GM23338 (cell line): ENCODE data around the gene MYG1. TPM values are rescaled to one million over a fixed set of nuclear protein-coding genes. Genes with fewer than 3 reads are reported as not detected.

Experiments used
- ATAC-seq: fragments of 200-7000 bp; cut with Tn5 transposase; 3 replicates; pipeline ENCODE4 v1.9.1; 2020
- DNase-seq: peaks from one replicate; pipeline ENCODE4 v3.0.0-alpha.2; 2015; ENCODE audit warnings: low spot score
- H2AFZ ChIP-seq: fragments of 200-600 bp; sonication (generic); 2 replicates; pipeline ENCODE4 v1.8.0; 2016; ENCODE audit warnings: antibody characterized with exemption, mild to moderate bottlenecking, moderate library complexity
- H3F3A ChIP-seq: fragments of 200-600 bp; sonication (generic); replicated peaks from 2 replicates; pipeline ENCODE4 v1.8.0; 2017; ENCODE audit warnings: antibody characterized with exemption, mixed run types, low read depth
- H3K27ac ChIP-seq: fragments of 200-600 bp; sonication (generic); 2 replicates; pipeline ENCODE4 v1.6.1; 2016; ENCODE audit warnings: low read depth
- H3K27me3 ChIP-seq: fragments of 200-600 bp; sonication (generic); 2 replicates; pipeline ENCODE4 v1.8.0; 2016; ENCODE audit warnings: mild to moderate bottlenecking, mixed run types, moderate library complexity; ENCODE audit not compliant: insufficient read depth
- H3K36me3 ChIP-seq: fragments of 200-600 bp; sonication (generic); 2 replicates; pipeline ENCODE4 v1.8.0; 2016; ENCODE audit warnings: mild to moderate bottlenecking; ENCODE audit not compliant: insufficient read depth
- H3K4me1 ChIP-seq: fragments of 200-600 bp; sonication (generic); 2 replicates; pipeline ENCODE4 v1.8.0; 2016; ENCODE audit warnings: mild to moderate bottlenecking, moderate library complexity; ENCODE audit not compliant: insufficient read depth
- H3K4me2 ChIP-seq: fragments of 200-600 bp; sonication (generic); 2 replicates; pipeline ENCODE4 v1.7.1; 2017; ENCODE audit warnings: mixed run types
- H3K4me3 ChIP-seq: fragments of 200-600 bp; sonication (generic); 2 replicates; pipeline ENCODE4 v1.6.1; 2016; ENCODE audit warnings: mixed run types
- H3K79me2 ChIP-seq: fragments of 200-600 bp; sonication (generic); replicated peaks from 2 replicates; pipeline ENCODE4 v1.8.0; 2017; ENCODE audit warnings: mild to moderate bottlenecking; ENCODE audit not compliant: insufficient read depth
- H3K9me2 ChIP-seq: fragments of 200-600 bp; sonication (generic); 2 replicates; pipeline ENCODE4 v1.8.0; 2017; ENCODE audit not compliant: insufficient read depth
- H4K20me1 ChIP-seq: fragments of 200-600 bp; sonication (generic); replicated peaks from 2 replicates; pipeline ENCODE4 v1.8.0; 2017; ENCODE audit warnings: mild to moderate bottlenecking; ENCODE audit not compliant: insufficient read depth
- H3K27ac Mint-ChIP-seq: 2 replicates; pipeline ENCODE4 v1.8.0; 2020; ENCODE audit warnings: inconsistent platforms, mild to moderate bottlenecking, moderate library complexity, mixed read lengths
- H3K27me3 Mint-ChIP-seq: 3 replicates; pipeline ENCODE4 v1.8.0; 2022; ENCODE audit warnings: low read depth, mild to moderate bottlenecking, moderate library complexity, mixed read lengths, inconsistent platforms; ENCODE audit not compliant: insufficient read depth, poor library complexity
- H3K36me3 Mint-ChIP-seq: 3 replicates; pipeline ENCODE4 v1.8.0; 2021; ENCODE audit warnings: low read depth, mild to moderate bottlenecking, inconsistent platforms, moderate library complexity, mixed read lengths
- H3K4me1 Mint-ChIP-seq: 3 replicates; pipeline ENCODE4 v1.8.0; 2020; ENCODE audit warnings: mild to moderate bottlenecking, inconsistent platforms, mixed read lengths
- H3K4me3 Mint-ChIP-seq: 3 replicates; pipeline ENCODE4 v1.8.0; 2021; ENCODE audit warnings: moderate library complexity, mild to moderate bottlenecking, inconsistent platforms, mixed read lengths
- H3K9me3 Mint-ChIP-seq: 3 replicates; pipeline ENCODE4 v1.8.0; 2020; ENCODE audit warnings: moderate library complexity, mild to moderate bottlenecking, inconsistent platforms, mixed read lengths
- CREB1 ChIP-seq: fragments of 250-450 bp; sonication (Bioruptor Pico); IDR thresholded peaks from 2 replicates; pipeline ENCODE4 v1.5.0; 2020; ENCODE audit warnings: low read depth, mild to moderate bottlenecking, moderate library complexity
- CTCF ChIP-seq, 2 experiments: fragments of 200-600 bp in 1 of 2; sonication (generic) in 1 of 2; conservative IDR thresholded peaks; 2 replicates each; pipeline versions ENCODE4 v1.5.1 to v1.6.1; 2016 to 2017; ENCODE audit warnings: antibody characterized with exemption in 2 of 2, low read depth in 2 of 2, mild to moderate bottlenecking in 2 of 2, moderate library complexity in 1 of 2
- ETS1 ChIP-seq: IDR thresholded peaks from 2 replicates; pipeline ENCODE4 v1.6.1; 2016; ENCODE audit warnings: antibody characterized with exemption
- EZH2 ChIP-seq: fragments of 200-600 bp; sonication (generic); IDR thresholded peaks from one replicate; pipeline ENCODE4 v1.8.0; 2017; ENCODE audit warnings: antibody characterized with exemption, mild to moderate bottlenecking, low read depth; ENCODE audit not compliant: unreplicated experiment
- EZH2phosphoT487 ChIP-seq: fragments of 200-600 bp; sonication (generic); IDR thresholded peaks from one replicate; pipeline ENCODE4 v1.8.1; 2018; ENCODE audit warnings: antibody characterized with exemption; ENCODE audit not compliant: unreplicated experiment
- JUNB ChIP-seq: IDR thresholded peaks from one replicate; pipeline ENCODE4 v1.6.1; 2016; ENCODE audit warnings: antibody characterized with exemption; ENCODE audit not compliant: unreplicated experiment
- NANOG ChIP-seq: IDR thresholded peaks from 2 replicates; pipeline ENCODE4 v1.6.1; 2016; ENCODE audit warnings: antibody characterized with exemption, borderline replicate concordance
- POLR2AphosphoS5 ChIP-seq: IDR thresholded peaks from 2 replicates; pipeline ENCODE4 v1.6.1; 2016; ENCODE audit warnings: antibody characterized with exemption, low read depth
- STAT1 ChIP-seq: IDR thresholded peaks from one replicate; pipeline ENCODE4 v1.6.1; 2016; ENCODE audit warnings: antibody characterized with exemption; ENCODE audit not compliant: unreplicated experiment
- ZNF114 ChIP-seq: fragments of 250-450 bp; sonication (Bioruptor Pico); IDR thresholded peaks from 2 replicates; pipeline ENCODE4 v1.5.0; 2020; ENCODE audit warnings: mild to moderate bottlenecking, moderate library complexity
- ZNF331 ChIP-seq: fragments of 250-450 bp; sonication (Bioruptor Pico); IDR thresholded peaks from 2 replicates; pipeline ENCODE4 v1.5.0; 2020; ENCODE audit warnings: low read depth, mild to moderate bottlenecking, moderate library complexity
- ZNF462 ChIP-seq: fragments of 250-450 bp; sonication (Bioruptor Pico); IDR thresholded peaks from 2 replicates; pipeline ENCODE4 v1.5.0; 2020; ENCODE audit warnings: mild to moderate bottlenecking, moderate library complexity
- polyA plus RNA-seq: library from polyadenylated mRNA; unstranded; fragments of >200 nt; fragmentation: Nextera tagmentation; extraction: Ambion mirVana; gene quantifications from 2 replicates; pipeline ENCODE4 v1.2.1, GENCODE V29; 2016
- total RNA-seq: library from RNA; depleted of rRNA; stranded (reverse); fragments of >200 nt; shearing (Covaris generic); gene quantifications from 2 replicates; pipeline ENCODE4 v1.2.3, GENCODE V29; 2014
- TF ChIP-seq, protein P1 (sequence below): IDR thresholded peaks from one replicate; pipeline ENCODE4 v1.6.1; 2018; ENCODE audit warnings: antibody characterized with exemption; ENCODE audit not compliant: unreplicated experiment

The MYG1 gene
- total and polyA plus RNA-seq, 2 experiments from 2014 or later, result 66.5 to 94.2 TPM

DNA sequence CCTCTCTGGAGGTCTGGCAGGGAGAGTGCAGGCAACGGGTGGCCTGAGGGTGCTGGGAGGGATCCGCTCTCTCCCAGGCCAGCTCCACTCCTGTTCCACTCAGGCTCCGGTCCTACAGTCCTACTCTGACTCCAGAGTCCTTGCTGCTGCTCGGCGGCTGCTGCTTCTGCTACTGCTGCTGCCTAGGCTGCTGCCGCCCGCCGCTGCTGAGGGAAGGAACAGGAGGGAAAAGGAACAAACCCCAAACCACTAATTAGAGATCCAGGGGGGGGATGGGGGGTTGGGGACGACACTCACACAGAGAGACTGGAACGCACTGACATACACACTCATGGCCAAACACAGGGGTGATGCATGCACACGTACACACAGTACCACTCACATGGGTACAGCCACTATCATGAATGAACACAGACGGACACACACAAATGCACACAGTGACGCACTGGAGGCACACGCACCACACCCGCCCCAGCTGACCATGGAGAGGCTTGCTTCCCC, 36.7 kb downstream of the MYG1 start, which contains the start of gene SP7:
Gene SP7 (minus strand): TSS at position 174 of the 501 bp plus-strand sequence. CDS start 708 bp downstream, outside the sequence.
- no peak within 1 kb of the TSS for H3K27ac Mint-ChIP-seq
- no peaks in the 10 kb centered on the region for H3F3A ChIP-seq
- TF ChIP-seq EZH2phosphoT487 (no peak), POLR2AphosphoS5 (no peak), STAT1 (no peak), ZNF331 (CRISPR knock-in tag) (no peak), NANOG (no peak), CTCF (conservative IDR thresholded peaks at IDR 0.05; ENCODE audit: low read depth in 2 of 2) (no peak), JUNB (no peak), CREB1 (CRISPR knock-in tag) (no peak), EZH2 (no peak), ZNF114 (no peak), ETS1 (no peak), ZNF462 (CRISPR knock-in tag) (no peak)
- TF ChIP-seq, protein P1, sequence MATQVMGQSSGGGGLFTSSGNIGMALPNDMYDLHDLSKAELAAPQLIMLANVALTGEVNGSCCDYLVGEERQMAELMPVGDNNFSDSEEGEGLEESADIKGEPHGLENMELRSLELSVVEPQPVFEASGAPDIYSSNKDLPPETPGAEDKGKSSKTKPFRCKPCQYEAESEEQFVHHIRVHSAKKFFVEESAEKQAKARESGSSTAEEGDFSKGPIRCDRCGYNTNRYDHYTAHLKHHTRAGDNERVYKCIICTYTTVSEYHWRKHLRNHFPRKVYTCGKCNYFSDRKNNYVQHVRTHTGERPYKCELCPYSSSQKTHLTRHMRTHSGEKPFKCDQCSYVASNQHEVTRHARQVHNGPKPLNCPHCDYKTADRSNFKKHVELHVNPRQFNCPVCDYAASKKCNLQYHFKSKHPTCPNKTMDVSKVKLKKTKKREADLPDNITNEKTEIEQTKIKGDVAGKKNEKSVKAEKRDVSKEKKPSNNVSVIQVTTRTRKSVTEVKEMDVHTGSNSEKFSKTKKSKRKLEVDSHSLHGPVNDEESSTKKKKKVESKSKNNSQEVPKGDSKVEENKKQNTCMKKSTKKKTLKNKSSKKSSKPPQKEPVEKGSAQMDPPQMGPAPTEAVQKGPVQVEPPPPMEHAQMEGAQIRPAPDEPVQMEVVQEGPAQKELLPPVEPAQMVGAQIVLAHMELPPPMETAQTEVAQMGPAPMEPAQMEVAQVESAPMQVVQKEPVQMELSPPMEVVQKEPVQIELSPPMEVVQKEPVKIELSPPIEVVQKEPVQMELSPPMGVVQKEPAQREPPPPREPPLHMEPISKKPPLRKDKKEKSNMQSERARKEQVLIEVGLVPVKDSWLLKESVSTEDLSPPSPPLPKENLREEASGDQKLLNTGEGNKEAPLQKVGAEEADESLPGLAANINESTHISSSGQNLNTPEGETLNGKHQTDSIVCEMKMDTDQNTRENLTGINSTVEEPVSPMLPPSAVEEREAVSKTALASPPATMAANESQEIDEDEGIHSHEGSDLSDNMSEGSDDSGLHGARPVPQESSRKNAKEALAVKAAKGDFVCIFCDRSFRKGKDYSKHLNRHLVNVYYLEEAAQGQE, result no peak
- peak; percentile 47 for ATAC-seq
- peaks cover 33% of the 10 kb centered on the region; the same call in 1 of the 2 replicates for H3K27me3 ChIP-seq
- H3K79me2 ChIP-seq, result no peaks in the 10 kb centered on the region
- H2AFZ ChIP-seq, result peak within 1 kb of the TSS; percentile 97
- H3K36me3 Mint-ChIP-seq, result no peaks in the 10 kb centered on the region
- peaks cover 26% of the 10 kb centered on the region for H3K4me1 Mint-ChIP-seq
- DNase-seq, result peak; percentile 36
- H3K4me1 ChIP-seq, result peaks cover 24% of the 10 kb centered on the region
- H3K27ac ChIP-seq, result no peak within 1 kb of the TSS
- H3K27me3 Mint-ChIP-seq, result peaks cover 10% of the 10 kb centered on the region
- H3K36me3 ChIP-seq, result no peaks in the 10 kb centered on the region
- no peaks in the 10 kb centered on the region for H3K9me2 ChIP-seq
- peak within 1 kb of the TSS; percentile 44; the same call in 1 of the 2 replicates for H3K4me3 ChIP-seq
- H3K9me3 Mint-ChIP-seq, result no peaks in the 10 kb centered on the region; the same call in 2 of the 3 replicates
- no peaks in the 10 kb centered on the region for H4K20me1 ChIP-seq
- no peak within 1 kb of the TSS for H3K4me3 Mint-ChIP-seq
- H3K4me2 ChIP-seq, result peak within 1 kb of the TSS; percentile 72
